Measurements from ENCODE around the gene RPH3AL. TPM values are rescaled to one million over a fixed set of nuclear protein-coding genes. Genes with fewer than 3 reads are reported as not detected.

Gene RPH3AL
- total RNA-seq, 4 donors from 2014 or later = 31.4 to 92.4 (median 48.6) TPM

DNA sequence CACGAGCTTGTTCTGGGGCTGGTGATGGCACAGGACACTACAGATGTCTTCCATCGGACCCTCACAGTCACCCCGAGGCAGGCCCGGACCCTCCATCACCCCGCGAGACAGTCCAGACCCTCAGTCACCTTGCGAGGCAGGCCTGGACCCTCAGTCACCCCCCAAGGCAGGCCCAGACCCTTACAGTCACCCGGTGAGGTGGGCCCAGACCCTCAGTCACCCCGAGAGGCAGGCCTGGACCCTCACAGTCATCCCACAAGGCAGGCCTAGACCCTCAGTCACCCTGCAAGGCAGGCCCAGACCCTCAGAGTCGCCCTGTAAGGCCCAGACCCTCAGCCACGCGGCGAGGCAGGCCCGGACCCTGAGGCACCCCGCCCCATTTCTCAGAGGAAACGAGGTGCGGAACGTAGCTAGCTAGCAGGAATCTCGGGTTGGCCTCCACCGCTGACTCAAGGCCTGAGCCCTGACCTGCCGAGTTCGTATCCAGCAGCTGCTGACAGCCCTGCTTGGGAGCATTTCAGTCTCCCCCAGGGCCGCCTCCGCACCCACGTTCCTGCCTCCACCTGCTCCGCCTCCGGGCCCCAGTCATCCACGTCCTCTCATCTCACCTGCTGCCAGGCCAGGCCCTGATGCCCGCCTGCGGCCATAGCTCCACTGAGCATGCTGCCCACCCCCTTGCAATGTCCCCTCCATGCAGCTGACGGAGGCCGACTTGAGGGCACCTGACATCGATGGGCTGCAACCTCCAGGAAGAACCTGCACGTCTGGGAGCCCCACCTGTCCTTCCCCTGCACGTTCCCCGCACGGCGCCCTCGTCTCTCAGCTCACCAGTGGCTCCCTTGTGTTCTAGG lies 28.7 kb downstream of the RPH3AL start:
- Histone ChIP-seq H3K9me3 (no peaks in the 10 kb centered on the region), H3K36me3 (peaks cover 0 to 12% (median 0%) of the 10 kb centered on the region in 3 donors), H3K27me3 (no peaks in the 10 kb centered on the region)

DNA sequence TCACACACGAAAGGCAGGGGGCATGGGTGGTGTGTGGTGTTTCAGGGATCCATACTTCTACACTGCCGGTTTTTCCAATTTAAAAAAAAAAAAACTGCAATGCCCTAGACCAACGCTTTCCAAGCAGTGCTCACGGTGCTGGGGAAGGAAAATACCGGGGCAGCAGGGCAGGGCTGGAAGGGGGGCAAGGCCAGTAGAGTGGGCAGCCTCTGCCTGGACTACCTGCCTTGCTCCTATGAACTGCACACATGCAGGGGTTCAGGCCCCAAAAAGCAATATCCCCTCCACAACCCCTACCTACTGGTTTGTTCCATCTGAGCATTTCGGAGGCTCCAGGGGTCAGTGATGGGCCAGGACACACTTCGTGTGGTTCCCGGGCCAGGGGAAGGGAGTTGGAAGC lies 29.4 kb downstream of the RPH3AL start:
- no peaks in the 10 kb centered on the region for H3K9me3 ChIP-seq
- H3K27me3 ChIP-seq = no peaks in the 10 kb centered on the region
- TF ChIP-seq, protein P1, sequence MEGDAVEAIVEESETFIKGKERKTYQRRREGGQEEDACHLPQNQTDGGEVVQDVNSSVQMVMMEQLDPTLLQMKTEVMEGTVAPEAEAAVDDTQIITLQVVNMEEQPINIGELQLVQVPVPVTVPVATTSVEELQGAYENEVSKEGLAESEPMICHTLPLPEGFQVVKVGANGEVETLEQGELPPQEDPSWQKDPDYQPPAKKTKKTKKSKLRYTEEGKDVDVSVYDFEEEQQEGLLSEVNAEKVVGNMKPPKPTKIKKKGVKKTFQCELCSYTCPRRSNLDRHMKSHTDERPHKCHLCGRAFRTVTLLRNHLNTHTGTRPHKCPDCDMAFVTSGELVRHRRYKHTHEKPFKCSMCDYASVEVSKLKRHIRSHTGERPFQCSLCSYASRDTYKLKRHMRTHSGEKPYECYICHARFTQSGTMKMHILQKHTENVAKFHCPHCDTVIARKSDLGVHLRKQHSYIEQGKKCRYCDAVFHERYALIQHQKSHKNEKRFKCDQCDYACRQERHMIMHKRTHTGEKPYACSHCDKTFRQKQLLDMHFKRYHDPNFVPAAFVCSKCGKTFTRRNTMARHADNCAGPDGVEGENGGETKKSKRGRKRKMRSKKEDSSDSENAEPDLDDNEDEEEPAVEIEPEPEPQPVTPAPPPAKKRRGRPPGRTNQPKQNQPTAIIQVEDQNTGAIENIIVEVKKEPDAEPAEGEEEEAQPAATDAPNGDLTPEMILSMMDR (IDR thresholded peaks at IDR 0.05) = no peak
- no peak for TF ChIP-seq POLR2A (IDR thresholded peaks at IDR 0.05)
- H3K36me3 ChIP-seq = peaks cover 0 to 12% (median 0%) of the 10 kb centered on the region in 3 donors
- H3K4me1 ChIP-seq = no peaks in the 10 kb centered on the region
- no peak for DNase-seq
- H3K27ac ChIP-seq = no peak overlapping the region
- no peak overlapping the region for H3K4me3 ChIP-seq

More for the DNA sequence above, 28.7 kb downstream of the RPH3AL start:
- no peak overlapping the region for H3K4me3 ChIP-seq
- TF ChIP-seq, protein P1 (IDR thresholded peaks at IDR 0.05) = no peak
- TF ChIP-seq POLR2A (IDR thresholded peaks at IDR 0.05) = no peak
- no peaks in the 10 kb centered on the region for H3K4me1 ChIP-seq
- no peak overlapping the region for H3K27ac ChIP-seq
- DNase-seq = no peak

DNA sequence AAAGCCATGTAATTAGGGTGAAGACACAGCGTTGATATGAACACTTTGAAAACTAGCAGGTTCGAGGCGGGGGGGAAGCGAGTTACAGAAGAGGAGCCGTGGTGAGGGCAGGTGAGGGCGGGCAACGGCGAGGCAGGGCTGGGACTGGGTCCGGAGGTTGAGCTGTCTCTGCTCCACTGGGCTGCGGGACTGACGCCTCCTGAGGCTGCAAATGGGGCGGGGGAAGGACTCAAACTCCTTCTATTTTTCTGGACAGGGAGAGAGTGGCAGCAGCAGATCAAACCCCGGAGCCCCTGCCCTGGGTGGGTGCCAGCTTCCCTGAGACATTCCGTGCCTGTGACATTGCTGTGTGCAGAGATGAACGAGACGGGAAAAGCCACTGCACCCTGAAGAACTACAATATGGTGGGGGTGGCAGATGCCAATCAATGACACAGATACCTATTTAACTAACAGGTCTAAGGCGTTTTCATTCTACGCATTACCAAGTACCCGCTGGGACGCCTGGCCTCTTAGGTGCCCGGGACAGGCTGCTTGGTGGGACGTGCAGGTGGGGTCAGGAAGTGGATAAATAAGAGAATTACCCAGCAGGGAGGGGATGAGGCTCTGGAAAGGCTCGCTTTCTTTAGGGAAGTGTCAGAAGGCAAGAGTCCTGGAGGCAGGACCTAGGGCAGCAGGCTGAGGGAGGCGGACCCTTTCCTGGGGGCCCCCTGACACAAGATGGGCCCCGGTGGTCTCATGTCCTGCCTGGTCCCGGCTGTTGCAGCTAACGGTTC lies 30.4 kb downstream of the RPH3AL start:
- TF ChIP-seq, protein P1 (IDR thresholded peaks at IDR 0.05) = no peak
- no peaks in the 10 kb centered on the region for H3K27me3 ChIP-seq
- no peak for DNase-seq
- H3K27ac ChIP-seq = no peak overlapping the region
- H3K36me3 ChIP-seq = peaks cover 0 to 12% (median 0%) of the 10 kb centered on the region in 3 donors
- H3K4me3 ChIP-seq = no peak overlapping the region
- H3K9me3 ChIP-seq = no peaks in the 10 kb centered on the region
- no peaks in the 10 kb centered on the region for H3K4me1 ChIP-seq

DNA sequence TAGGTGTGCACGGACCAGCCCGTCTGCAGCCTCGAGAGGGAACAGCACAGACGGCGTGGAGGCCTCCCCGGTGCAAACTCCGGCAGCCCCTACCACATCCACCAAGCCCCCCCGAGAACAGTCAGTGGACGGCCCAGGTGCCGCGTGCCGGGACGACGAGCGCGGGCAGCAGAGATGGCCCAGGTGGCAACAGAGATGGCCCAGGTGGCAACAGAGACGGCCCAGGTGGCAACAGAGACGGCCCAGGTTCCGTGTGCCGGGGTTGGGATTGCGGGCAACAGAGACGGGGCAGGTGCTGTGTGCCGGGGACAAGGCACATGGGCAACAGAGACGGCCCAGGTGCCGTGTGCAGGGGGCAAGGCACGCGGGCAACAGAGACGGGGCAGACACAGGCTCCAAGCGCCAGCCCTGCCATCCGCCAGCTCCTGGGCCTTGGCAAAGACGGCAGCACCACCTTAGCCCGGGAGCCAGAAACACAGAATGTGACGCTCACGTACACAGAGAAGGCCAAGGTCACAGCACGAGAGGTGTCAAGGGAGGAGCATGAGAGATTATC lies 31.1 kb downstream of the RPH3AL start:
- DNase-seq = peak in 1 of 3 donors; percentile 46
- no peak overlapping the region for H3K4me3 ChIP-seq
- TF ChIP-seq POLR2A (IDR thresholded peaks at IDR 0.05) = no peak
- TF ChIP-seq, protein P1 (IDR thresholded peaks at IDR 0.05) = no peak
- H3K4me1 ChIP-seq = no peaks in the 10 kb centered on the region
- peaks cover 0 to 12% (median 0%) of the 10 kb centered on the region in 3 donors for H3K36me3 ChIP-seq
- H3K9me3 ChIP-seq = no peaks in the 10 kb centered on the region
- no peaks in the 10 kb centered on the region for H3K27me3 ChIP-seq
- H3K27ac ChIP-seq = no peak overlapping the region

DNA sequence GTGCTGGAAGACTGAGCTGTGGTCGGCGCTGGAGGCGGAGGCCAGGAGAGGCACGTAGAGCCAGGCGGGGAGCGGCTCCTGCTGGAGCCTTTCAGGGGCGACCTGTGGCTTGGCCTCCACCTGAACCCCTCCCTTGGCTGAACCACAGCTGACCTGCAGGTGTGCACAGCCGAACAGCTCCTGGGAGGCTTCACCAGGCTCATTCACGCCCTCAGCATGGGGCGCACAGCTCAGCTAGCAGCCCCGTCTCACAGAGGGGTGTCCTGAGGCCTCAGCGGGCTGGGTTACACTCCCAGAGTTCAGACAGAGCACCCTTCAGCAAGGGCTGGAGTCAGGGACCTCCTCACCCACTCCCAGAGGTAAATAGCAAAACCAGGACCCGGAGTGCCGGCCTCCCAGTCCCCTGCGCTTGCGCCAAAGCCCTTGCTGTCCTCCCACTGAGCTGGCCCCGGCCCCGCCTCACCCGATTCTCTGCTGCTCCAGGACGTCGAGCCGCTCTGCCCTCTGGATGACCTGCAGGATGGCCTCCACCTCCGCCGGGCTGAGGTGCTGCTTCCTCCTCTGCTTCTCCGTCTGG lies 31.7 kb downstream of the RPH3AL start:
- Histone ChIP-seq H3K27ac (no peak overlapping the region), H3K36me3 (peaks cover 0 to 10% (median 0%) of the 10 kb centered on the region in 3 donors), H3K4me3 (no peak overlapping the region), H3K9me3 (no peaks in the 10 kb centered on the region), H3K4me1 (no peaks in the 10 kb centered on the region), H3K27me3 (no peaks in the 10 kb centered on the region)
- DNase-seq = no peak
- TF ChIP-seq, protein P1 (IDR thresholded peaks at IDR 0.05) = no peak
- TF ChIP-seq POLR2A (IDR thresholded peaks at IDR 0.05) = no peak

Measured in Peyer's patch (tissue), 4 donors.